A549 (cell line): ENCODE data around the gene C1orf50. TPM values are rescaled to one million over a fixed set of nuclear protein-coding genes. Genes with fewer than 3 reads are reported as not detected.
"Not testable (repeated sequence)": the region's sequence is repeated elsewhere in the genome, so short reads cannot be mapped to it uniquely, and the experiment has no call there.

Experiments used
- ATAC-seq, 2 experiments: fragments of 200-7000 bp in 1 of 2; fragments of >200 bp in 1 of 2; cut with Nextera tagmentation in 1 of 2; cut with Tn5 transposase in 1 of 2; 3 replicates each; pipeline versions ENCODE4 v1.8.0 to v1.9.1; 2018 to 2020; ENCODE audit warnings: mild to moderate bottlenecking in 1 of 2, moderate library complexity in 1 of 2
- CTCF ChIA-PET: fragments of 300-600 bp; sonication (Branson Sonifier 250); formaldehyde crosslinking; extraction: SDS; loops from one replicate; lab custom pipeline; 2021; ENCODE audit warnings: antibody characterized with exemption, inconsistent platforms; lab: Yijun Ruan, JAX
- POLR2A ChIA-PET: fragments of 350-600 bp; formaldehyde crosslinking; extraction: SDS; loops from one replicate; lab custom pipeline; 2021; ENCODE audit warnings: antibody characterized with exemption, inconsistent platforms; lab: Yijun Ruan, JAX
- DNase-seq, 2 experiments: peaks; one replicate each; pipeline versions ENCODE4 v3.0.0 to v3.0.0-alpha.2; 2011 to 2016; ENCODE audit warnings: low read depth in 1 of 2, low spot score in 1 of 2
- FAIRE-seq: peaks from 2 replicates; lab custom pipeline; 2011; peaks lifted over from hg19 to GRCh38; lab: Jason Lieb, UNC
- H3K27ac ChIP-seq, 2 experiments: fragments of >200 bp; sonication (Bioruptor Twin); formaldehyde crosslinking; 3 replicates each; pipeline ENCODE4 v1.5.1; 2016 to 2017
- H3K4me1 ChIP-seq: fragments of >200 bp; sonication (Bioruptor Twin); formaldehyde crosslinking; 3 replicates; pipeline ENCODE4 v1.6.1; 2016
- H3K4me2 ChIP-seq: fragments of >200 bp; sonication (Bioruptor Twin); formaldehyde crosslinking; 3 replicates; pipeline ENCODE4 v1.6.1; 2016
- H3K4me3 ChIP-seq: fragments of >200 bp; sonication (Bioruptor Twin); formaldehyde crosslinking; 3 replicates; pipeline ENCODE4 v1.5.1; 2016
- H3K9me3 ChIP-seq: fragments of >200 bp; sonication (Bioruptor Twin); formaldehyde crosslinking; 3 replicates; pipeline ENCODE4 v1.6.1; 2016
- BHLHE40 ChIP-seq: IDR thresholded peaks from 2 replicates; pipeline ENCODE4 v1.6.1; 2012; ENCODE audit warnings: low read depth, low read length, inconsistent platforms
- CBX2 ChIP-seq: fragments of 200-600 bp; sonication (generic); IDR thresholded peaks from 2 replicates; pipeline ENCODE4 v1.6.1; 2016; ENCODE audit warnings: low read depth, mild to moderate bottlenecking, borderline replicate concordance
- CHD4 ChIP-seq: fragments of 200-600 bp; sonication (generic); IDR thresholded peaks from 2 replicates; pipeline ENCODE4 v1.6.1; 2016; ENCODE audit warnings: antibody characterized with exemption, mild to moderate bottlenecking, borderline replicate concordance
- EHMT2 ChIP-seq: fragments of 200-600 bp; sonication (generic); IDR thresholded peaks from 2 replicates; pipeline ENCODE4 v1.6.1; 2016; ENCODE audit warnings: antibody characterized with exemption, low read depth, mild to moderate bottlenecking, moderate library complexity
- ESRRA ChIP-seq: fragments of 150-350 bp; IDR thresholded peaks from 2 replicates; pipeline ENCODE4 v1.6.1; 2014; ENCODE audit warnings: mild to moderate bottlenecking, low read length, borderline replicate concordance
- FOSB ChIP-seq: fragments of 250-450 bp; sonication (Bioruptor Pico); IDR thresholded peaks from 2 replicates; pipeline ENCODE4 v1.5.0; 2020; ENCODE audit warnings: mild to moderate bottlenecking, moderate library complexity
- FOSL2 ChIP-seq, 2 experiments: fragments of 450-650 bp in 1 of 2; fragments of >200 bp in 1 of 2; sonication (Bioruptor Twin) in 1 of 2; formaldehyde crosslinking; IDR thresholded peaks; 2 replicates each; pipeline versions ENCODE4 v1.5.0 to v1.6.1; 2016 to 2020; ENCODE audit warnings: mild to moderate bottlenecking in 1 of 2, moderate library complexity in 1 of 2
- NFE2L2 ChIP-seq: fragments of 150-350 bp; conservative IDR thresholded peaks from 2 replicates; pipeline ENCODE4 v1.6.1; 2014; ENCODE audit warnings: low read length
- NR3C1 ChIP-seq: fragments of >200 bp; sonication (Bioruptor Twin); formaldehyde crosslinking; IDR thresholded peaks from 3 replicates; pipeline ENCODE4 v1.6.1; 2017
- RARB ChIP-seq: fragments of 250-450 bp; sonication (Bioruptor Pico); IDR thresholded peaks from 2 replicates; pipeline ENCODE4 v1.8.0; 2021; ENCODE audit warnings: mild to moderate bottlenecking, moderate library complexity
- SMC3 ChIP-seq: fragments of >200 bp; sonication (Bioruptor Twin); formaldehyde crosslinking; IDR thresholded peaks from 3 replicates; pipeline ENCODE4 v1.6.1; 2018; ENCODE audit warnings: inconsistent platforms
- SREBF2 ChIP-seq: fragments of 450-650 bp; IDR thresholded peaks from 2 replicates; pipeline ENCODE4 v1.6.1; 2014; ENCODE audit warnings: mild to moderate bottlenecking, moderate library complexity
- TFCP2L1 ChIP-seq: fragments of 250-450 bp; sonication (Bioruptor Pico); IDR thresholded peaks from 2 replicates; pipeline ENCODE4 v1.5.0; 2021; ENCODE audit warnings: mild to moderate bottlenecking
- ZFP36 ChIP-seq: fragments of 450-650 bp; IDR thresholded peaks from 2 replicates; pipeline ENCODE4 v1.6.1; 2014; ENCODE audit warnings: borderline replicate concordance; ENCODE audit not compliant: partially characterized antibody
- ZSCAN20 ChIP-seq: fragments of 250-450 bp; sonication (Bioruptor Pico); IDR thresholded peaks from 2 replicates; pipeline ENCODE4 v1.8.0; 2022; ENCODE audit warnings: mild to moderate bottlenecking, moderate library complexity
- WGBS: methylation state at CpG from one replicate; pipeline ENCODE4 v1.1.6; 2017; ENCODE audit errors: missing lambda C conversion rate; 5-methylcytosine and 5-hydroxymethylcytosine counted together
- polyA plus RNA-seq, 4 experiments: library from polyadenylated mRNA; depleted of rRNA in 3 of 4; stranded (reverse); fragments of >200 nt; fragmentation: RNase III in 1 of 4; extraction: RNeasy Plus Mini Kit Qiagen cat#74134 plus additional on column Dnase treatment in 1 of 4; gene quantifications; 2 replicates in 3 of 4; 3 replicates in 1 of 4; pipeline ENCODE4 v1.2.3, GENCODE V29; 2011 to 2017
- TF ChIP-seq, protein P1 (sequence below): fragments of 200-600 bp; sonication (generic); IDR thresholded peaks from 2 replicates; pipeline ENCODE4 v1.6.1; 2016; ENCODE audit warnings: antibody characterized with exemption, mild to moderate bottlenecking, moderate library complexity
- TF ChIP-seq, protein P2 (sequence below): fragments of 250-450 bp; sonication (Bioruptor Pico); IDR thresholded peaks from 2 replicates; pipeline ENCODE4 v1.5.0; 2020; ENCODE audit warnings: low read depth, mild to moderate bottlenecking, moderate library complexity
- TF ChIP-seq, protein P3 (sequence below): fragments of 450-650 bp; IDR thresholded peaks from 2 replicates; pipeline ENCODE4 v1.6.1; 2014; ENCODE audit warnings: antibody characterized with exemption
- TF ChIP-seq, protein P4 (sequence below): IDR thresholded peaks from 2 replicates; pipeline ENCODE4 v1.6.1; 2012; ENCODE audit warnings: low read depth, borderline replicate concordance
- TF ChIP-seq, protein P5 (sequence below): IDR thresholded peaks from 2 replicates; pipeline ENCODE4 v1.6.1; 2012

Gene C1orf50
- polyA plus RNA-seq, 2 of the 4 experiments (the other 2 are of a cell fraction) = 1.9 to 2.6 TPM

DNA sequence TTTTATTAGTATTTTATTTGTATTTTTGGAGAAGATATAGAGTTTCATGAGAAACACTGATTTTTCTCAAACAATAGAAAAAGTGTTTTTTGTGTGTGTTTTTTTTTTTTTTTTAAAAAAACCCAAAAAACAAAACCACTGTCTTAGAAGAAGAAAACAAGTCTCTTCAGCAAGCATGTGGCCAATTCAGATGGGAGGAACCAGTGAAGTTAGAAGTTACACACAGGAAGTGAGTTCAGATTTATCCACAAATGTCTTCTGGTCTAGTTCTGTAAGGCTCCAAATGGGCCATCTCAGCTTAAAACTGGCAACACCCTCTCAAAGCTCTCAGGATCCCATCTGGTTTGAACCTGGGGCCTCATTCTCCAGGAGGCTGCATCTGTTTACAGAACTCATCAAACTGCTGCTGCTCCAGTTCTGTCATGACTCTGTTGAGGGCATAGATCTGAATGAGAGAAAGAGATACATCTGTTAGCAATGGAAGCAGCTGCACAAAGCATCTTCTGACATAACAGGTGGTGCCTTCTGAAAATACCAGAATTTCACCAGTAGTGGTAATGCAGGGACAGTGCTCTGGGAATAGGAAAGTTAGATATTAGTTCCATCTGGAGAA lies 40.1 kb downstream of the C1orf50 start:
- Histone ChIP-seq H3K4me2 (no peak overlapping the region), H3K4me1 (no peaks in the 10 kb centered on the region), H3K9me3 (no peaks in the 10 kb centered on the region), H3K27ac (no peak overlapping the region), H3K4me3 (no peak overlapping the region)
- no peak for FAIRE-seq
- ATAC-seq = no peak
- ChIA-PET POLR2A (interaction anchor here (1.2 kb wide), 1 partner anchor 9 kb away, joined by 4 read pairs; no protein-coding TSS in a partner anchor), CTCF (no interaction called here)
- TF ChIP-seq EHMT2 (no peak), BHLHE40 (no peak), SMC3 (no peak), ZFP36 (no peak)
- TF ChIP-seq, protein P1, sequence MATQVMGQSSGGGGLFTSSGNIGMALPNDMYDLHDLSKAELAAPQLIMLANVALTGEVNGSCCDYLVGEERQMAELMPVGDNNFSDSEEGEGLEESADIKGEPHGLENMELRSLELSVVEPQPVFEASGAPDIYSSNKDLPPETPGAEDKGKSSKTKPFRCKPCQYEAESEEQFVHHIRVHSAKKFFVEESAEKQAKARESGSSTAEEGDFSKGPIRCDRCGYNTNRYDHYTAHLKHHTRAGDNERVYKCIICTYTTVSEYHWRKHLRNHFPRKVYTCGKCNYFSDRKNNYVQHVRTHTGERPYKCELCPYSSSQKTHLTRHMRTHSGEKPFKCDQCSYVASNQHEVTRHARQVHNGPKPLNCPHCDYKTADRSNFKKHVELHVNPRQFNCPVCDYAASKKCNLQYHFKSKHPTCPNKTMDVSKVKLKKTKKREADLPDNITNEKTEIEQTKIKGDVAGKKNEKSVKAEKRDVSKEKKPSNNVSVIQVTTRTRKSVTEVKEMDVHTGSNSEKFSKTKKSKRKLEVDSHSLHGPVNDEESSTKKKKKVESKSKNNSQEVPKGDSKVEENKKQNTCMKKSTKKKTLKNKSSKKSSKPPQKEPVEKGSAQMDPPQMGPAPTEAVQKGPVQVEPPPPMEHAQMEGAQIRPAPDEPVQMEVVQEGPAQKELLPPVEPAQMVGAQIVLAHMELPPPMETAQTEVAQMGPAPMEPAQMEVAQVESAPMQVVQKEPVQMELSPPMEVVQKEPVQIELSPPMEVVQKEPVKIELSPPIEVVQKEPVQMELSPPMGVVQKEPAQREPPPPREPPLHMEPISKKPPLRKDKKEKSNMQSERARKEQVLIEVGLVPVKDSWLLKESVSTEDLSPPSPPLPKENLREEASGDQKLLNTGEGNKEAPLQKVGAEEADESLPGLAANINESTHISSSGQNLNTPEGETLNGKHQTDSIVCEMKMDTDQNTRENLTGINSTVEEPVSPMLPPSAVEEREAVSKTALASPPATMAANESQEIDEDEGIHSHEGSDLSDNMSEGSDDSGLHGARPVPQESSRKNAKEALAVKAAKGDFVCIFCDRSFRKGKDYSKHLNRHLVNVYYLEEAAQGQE = no peak
- TF ChIP-seq, protein P2, sequence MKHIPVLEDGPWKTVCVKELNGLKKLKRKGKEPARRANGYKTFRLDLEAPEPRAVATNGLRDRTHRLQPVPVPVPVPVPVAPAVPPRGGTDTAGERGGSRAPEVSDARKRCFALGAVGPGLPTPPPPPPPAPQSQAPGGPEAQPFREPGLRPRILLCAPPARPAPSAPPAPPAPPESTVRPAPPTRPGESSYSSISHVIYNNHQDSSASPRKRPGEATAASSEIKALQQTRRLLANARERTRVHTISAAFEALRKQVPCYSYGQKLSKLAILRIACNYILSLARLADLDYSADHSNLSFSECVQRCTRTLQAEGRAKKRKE (CRISPR knock-in tag) = no peak
- no peak for DNase-seq

DNA sequence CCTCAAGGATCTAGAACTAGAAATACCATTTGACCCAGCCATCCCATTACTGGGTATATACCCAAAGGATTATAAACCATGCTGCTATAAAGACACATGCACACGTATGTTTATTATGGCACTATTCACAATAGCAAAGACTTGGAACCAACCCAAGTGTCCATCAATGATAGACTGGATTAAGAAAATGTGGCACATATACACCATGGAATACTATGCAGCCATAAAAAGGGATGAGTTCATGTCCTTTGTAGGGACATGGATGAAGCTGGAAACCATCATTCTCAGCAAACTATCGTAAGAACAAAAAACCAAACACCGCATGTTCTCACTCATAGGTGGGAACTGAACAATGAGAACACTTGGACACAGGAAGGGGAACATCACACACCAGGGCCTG lies 47.8 kb downstream of the C1orf50 start:
- 73% methylated on average over 1 of the region's 3 CpGs for WGBS
- CTCF ChIA-PET, H3K27ac ChIP-seq, DNase-seq, POLR2A ChIA-PET, ATAC-seq, FAIRE-seq, H3K4me3 ChIP-seq, H3K9me3 ChIP-seq, H3K4me2 ChIP-seq: not testable (repeated sequence)
- peaks cover 19% of the 10 kb centered on the region; the same call in 2 of the 3 replicates for H3K4me1 ChIP-seq

DNA sequence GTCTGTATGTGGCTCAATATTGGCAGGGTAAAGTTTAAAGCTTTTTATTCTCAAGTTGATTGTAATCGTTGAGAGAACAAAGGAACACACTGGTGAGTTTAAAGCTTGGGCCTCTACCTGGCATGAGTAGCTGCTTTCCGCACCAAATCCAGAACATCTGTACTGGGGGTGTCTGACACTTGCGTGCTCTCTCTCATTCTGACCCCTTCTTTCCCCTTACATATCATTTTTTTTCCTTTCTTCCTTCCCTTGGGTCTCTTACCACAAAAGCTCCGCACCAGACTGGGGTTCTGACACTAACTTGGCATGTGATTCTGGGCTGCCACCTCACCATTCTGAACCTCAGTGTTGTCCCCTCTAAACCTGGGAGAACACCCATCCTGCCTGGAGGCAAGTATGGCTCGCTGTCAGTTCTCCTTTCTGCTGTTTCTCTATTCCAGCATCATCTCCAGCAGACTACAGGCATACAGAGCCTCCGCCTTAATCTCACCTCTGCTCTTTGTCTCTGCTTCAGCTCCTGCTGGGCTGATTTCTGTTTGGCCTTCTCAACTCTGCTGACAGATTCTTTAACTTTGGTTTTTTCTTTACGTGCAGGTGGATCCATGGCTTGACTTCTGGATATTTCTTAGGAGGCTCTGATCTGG lies 49.0 kb downstream of the C1orf50 start:
- Histone ChIP-seq H3K27ac (peak overlapping the region; percentile 97 to 98), H3K4me3 (peak overlapping the region; percentile 52), H3K4me1 (peaks cover 26% of the 10 kb centered on the region; the same call in 2 of the 3 replicates), H3K9me3 (no peaks in the 10 kb centered on the region), H3K4me2 (peak overlapping the region; percentile 68)
- CTCF ChIA-PET = interaction anchor here (0.6 to 2.0 kb wide), 3 partner anchors 30 to 336 kb away, joined by 4 to 7 read pairs (median 5); partner anchors contain the start of gene ZNF691
- ATAC-seq = peak; percentile 6 to 32; a peak in 4 of 6 replicates
- FAIRE-seq = no peak
- 55% methylated on average over 7 of the region's 7 CpGs for WGBS
- POLR2A ChIA-PET = interaction anchor here (1.0 to 3.0 kb wide), 3 partner anchors 10 to 49 kb away, joined by 4 to 15 read pairs (median 12); partner anchors contain the start of genes C1orf50, P3H1 and ZNF691
- no peak for DNase-seq
- TF ChIP-seq, protein P1 = no peak
- TF ChIP-seq NR3C1 (no peak), FOSB (CRISPR knock-in tag) (no peak), NFE2L2 (no peak), CBX2 (no peak), SREBF2 (no peak), RARB (CRISPR knock-in tag) (no peak), CHD4 (no peak), ZSCAN20 (CRISPR knock-in tag) (no peak), ESRRA (no peak), TFCP2L1 (CRISPR knock-in tag) (no peak), FOSL2 (IDR thresholded peaks at IDR 0.05) (no peak), FOSL2 (CRISPR knock-in tag; IDR thresholded peaks at IDR 0.05) (no peak)
- TF ChIP-seq, protein P3, sequence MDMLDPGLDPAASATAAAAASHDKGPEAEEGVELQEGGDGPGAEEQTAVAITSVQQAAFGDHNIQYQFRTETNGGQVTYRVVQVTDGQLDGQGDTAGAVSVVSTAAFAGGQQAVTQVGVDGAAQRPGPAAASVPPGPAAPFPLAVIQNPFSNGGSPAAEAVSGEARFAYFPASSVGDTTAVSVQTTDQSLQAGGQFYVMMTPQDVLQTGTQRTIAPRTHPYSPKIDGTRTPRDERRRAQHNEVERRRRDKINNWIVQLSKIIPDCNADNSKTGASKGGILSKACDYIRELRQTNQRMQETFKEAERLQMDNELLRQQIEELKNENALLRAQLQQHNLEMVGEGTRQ = no peak
- TF ChIP-seq, protein P4, sequence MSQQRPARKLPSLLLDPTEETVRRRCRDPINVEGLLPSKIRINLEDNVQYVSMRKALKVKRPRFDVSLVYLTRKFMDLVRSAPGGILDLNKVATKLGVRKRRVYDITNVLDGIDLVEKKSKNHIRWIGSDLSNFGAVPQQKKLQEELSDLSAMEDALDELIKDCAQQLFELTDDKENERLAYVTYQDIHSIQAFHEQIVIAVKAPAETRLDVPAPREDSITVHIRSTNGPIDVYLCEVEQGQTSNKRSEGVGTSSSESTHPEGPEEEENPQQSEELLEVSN = no peak
- TF ChIP-seq, protein P5, sequence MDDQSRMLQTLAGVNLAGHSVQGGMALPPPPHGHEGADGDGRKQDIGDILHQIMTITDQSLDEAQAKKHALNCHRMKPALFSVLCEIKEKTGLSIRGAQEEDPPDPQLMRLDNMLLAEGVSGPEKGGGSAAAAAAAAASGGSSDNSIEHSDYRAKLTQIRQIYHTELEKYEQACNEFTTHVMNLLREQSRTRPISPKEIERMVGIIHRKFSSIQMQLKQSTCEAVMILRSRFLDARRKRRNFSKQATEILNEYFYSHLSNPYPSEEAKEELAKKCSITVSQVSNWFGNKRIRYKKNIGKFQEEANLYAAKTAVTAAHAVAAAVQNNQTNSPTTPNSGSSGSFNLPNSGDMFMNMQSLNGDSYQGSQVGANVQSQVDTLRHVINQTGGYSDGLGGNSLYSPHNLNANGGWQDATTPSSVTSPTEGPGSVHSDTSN = no peak
